Measurements from ENCODE around the gene CHRNA4.

Gene CHRNA4

GRCh38 chr20:63331741-63332400, 29.3 kb downstream of the CHRNA4 start:
- DNase-seq, result no peak

- DNase-seq, result no peak
Measured at GRCh38 chr20:63330940-63331339, 30.2 kb downstream of the CHRNA4 start.

- no peak for DNase-seq
Measured at GRCh38 chr20:63330084-63330760, 30.9 kb downstream of the CHRNA4 start.

- DNase-seq, result no peak
Measured at GRCh38 chr20:63329331-63330083, 31.6 kb downstream of the CHRNA4 start.

GRCh38 chr20:63328718-63329275, 32.4 kb downstream of the CHRNA4 start:
- no peak for DNase-seq

GRCh38 chr20:63328026-63328700, 33.0 kb downstream of the CHRNA4 start:
- DNase-seq, result no peak

GRCh38 chr20:63327231-63327745, 33.9 kb downstream of the CHRNA4 start:
- no peak for DNase-seq

GRCh38 chr20:63326314-63327230, 34.6 kb downstream of the CHRNA4 start:
- peak in 1 of 2 donors; percentile 20 for DNase-seq

GRCh38 chr20:63325554-63326313, 35.4 kb downstream of the CHRNA4 start:
- no peak for DNase-seq

GRCh38 chr20:63325021-63325471, 36.1 kb downstream of the CHRNA4 start:
- no peak for DNase-seq

GRCh38 chr20:63323357-63323981, 37.7 kb downstream of the CHRNA4 start:
- DNase-seq, result no peak

GRCh38 chr20:63322933-63323273, 38.2 kb downstream of the CHRNA4 start:
- no peak for DNase-seq

- DNase-seq, result no peak
Measured at GRCh38 chr20:63322146-63322932, 38.8 kb downstream of the CHRNA4 start.

GRCh38 chr20:63321148-63321831, 39.9 kb downstream of the CHRNA4 start:
- DNase-seq, result no peak

- no peak for DNase-seq
Measured at GRCh38 chr20:63320616-63321147, 40.5 kb downstream of the CHRNA4 start.

GRCh38 chr20:63320041-63320511, 41.1 kb downstream of the CHRNA4 start:
- DNase-seq, result no peak

GRCh38 chr20:63319164-63320040, 41.7 kb downstream of the CHRNA4 start:
- no peak for DNase-seq
